GM23248 (cell line): ENCODE data around the gene FAM240A. TPM values are rescaled to one million over a fixed set of nuclear protein-coding genes. Genes with fewer than 3 reads are reported as not detected.

Experiments
- DNase-seq: peaks from one replicate; pipeline ENCODE4 v3.0.0-alpha.2; 2015
- H2AFZ ChIP-seq: fragments of 200-600 bp; sonication (generic); 2 replicates; pipeline ENCODE4 v1.6.1; 2016; ENCODE audit warnings: antibody characterized with exemption
- H3F3A ChIP-seq: fragments of 200-600 bp; sonication (generic); 2 replicates; pipeline ENCODE4 v1.6.1; 2016; ENCODE audit warnings: mild to moderate bottlenecking, antibody characterized with exemption, mixed run types; ENCODE audit not compliant: insufficient read depth
- H3K27ac ChIP-seq: fragments of 200-600 bp; sonication (generic); 2 replicates; pipeline ENCODE4 v1.5.1; 2016; ENCODE audit warnings: mild to moderate bottlenecking
- H3K27me3 ChIP-seq: fragments of 200-600 bp; sonication (generic); replicated peaks from 2 replicates; pipeline ENCODE4 v1.6.1; 2016; ENCODE audit warnings: mild to moderate bottlenecking; ENCODE audit not compliant: insufficient read depth
- H3K36me3 ChIP-seq: fragments of 200-600 bp; sonication (generic); 2 replicates; pipeline ENCODE4 v1.6.1; 2016; ENCODE audit warnings: low read depth, mild to moderate bottlenecking
- H3K4me1 ChIP-seq: fragments of 200-600 bp; sonication (generic); 2 replicates; pipeline ENCODE4 v1.6.1; 2016; ENCODE audit warnings: mild to moderate bottlenecking; ENCODE audit not compliant: insufficient read depth
- H3K4me2 ChIP-seq: fragments of 200-600 bp; sonication (generic); one replicate; pipeline ENCODE4 v1.6.1; 2016; ENCODE audit warnings: mild to moderate bottlenecking; ENCODE audit not compliant: unreplicated experiment
- H3K4me3 ChIP-seq: fragments of 200-600 bp; sonication (generic); 2 replicates; pipeline ENCODE4 v1.5.1; 2016; ENCODE audit warnings: mild to moderate bottlenecking
- H3K79me2 ChIP-seq: fragments of 200-600 bp; sonication (generic); 2 replicates; pipeline ENCODE4 v1.6.1; 2016; ENCODE audit warnings: mild to moderate bottlenecking; ENCODE audit not compliant: insufficient read depth
- H3K9ac ChIP-seq: fragments of 200-600 bp; sonication (generic); 2 replicates; pipeline ENCODE4 v1.6.1; 2016; ENCODE audit warnings: mild to moderate bottlenecking
- H3K9me2 ChIP-seq: fragments of 200-600 bp; sonication (generic); 2 replicates; pipeline ENCODE4 v1.6.1; 2016; ENCODE audit warnings: mixed run types, mild to moderate bottlenecking, moderate library complexity; ENCODE audit not compliant: insufficient read depth
- H3K9me3 ChIP-seq: fragments of 200-600 bp; sonication (generic); one replicate; pipeline ENCODE4 v1.6.1; 2017; ENCODE audit warnings: low read depth
- H4K20me1 ChIP-seq: fragments of 200-600 bp; sonication (generic); 2 replicates; pipeline ENCODE4 v1.6.0; 2016; ENCODE audit not compliant: insufficient read depth
- EZH2 ChIP-seq: fragments of 200-600 bp; sonication (generic); IDR thresholded peaks from 2 replicates; pipeline ENCODE4 v1.6.1; 2018; ENCODE audit warnings: antibody characterized with exemption, mild to moderate bottlenecking; ENCODE audit not compliant: insufficient read depth, poor library complexity, severe bottlenecking
- EZH2phosphoT487 ChIP-seq: fragments of 200-600 bp; sonication (generic); IDR thresholded peaks from 2 replicates; pipeline ENCODE4 v1.6.1; 2018; ENCODE audit warnings: antibody characterized with exemption, moderate library complexity, mild to moderate bottlenecking, low read depth; ENCODE audit not compliant: insufficient read depth
- WGBS, 2 experiments: methylation state at CpG; one replicate each; pipeline ENCODE4 v1.1.6; 2015 to 2017; ENCODE audit warnings: low lambda C conversion rate in 2 of 2, low coverage in 1 of 2; ENCODE audit errors: missing lambda C conversion rate in 2 of 2; 5-methylcytosine and 5-hydroxymethylcytosine counted together
- in situ Hi-C: fragments of 300-500 bp; cut with MboI; formaldehyde crosslinking; loops from 2 replicates; pipeline ENCODE4 v1.15.0; 2020
- polyA plus RNA-seq: library from polyadenylated mRNA; unstranded; fragments of >200 nt; fragmentation: Nextera tagmentation; extraction: Ambion mirVana; gene quantifications from 2 replicates; pipeline ENCODE4 v1.2.1, GENCODE V29; 2016
- total RNA-seq: library from RNA; depleted of rRNA; stranded (reverse); fragments of >200 nt; shearing (Covaris generic); gene quantifications from 2 replicates; pipeline ENCODE4 v1.2.3, GENCODE V29; 2014

FAM240A gene
- total and polyA plus RNA-seq, 2 experiments from 2014 or later = not detected

- Histone ChIP-seq H3K4me1 (no peaks in the 10 kb centered on the region), H3K4me2 (no peak overlapping the region), H3K27ac (no peak overlapping the region), H3K36me3 (no peaks in the 10 kb centered on the region), H3K9me3 (no peaks in the 10 kb centered on the region), H3F3A (no peaks in the 10 kb centered on the region), H3K9me2 (no peaks in the 10 kb centered on the region), H3K27me3 (no peaks in the 10 kb centered on the region; the same call in 1 of the 2 replicates), H3K9ac (no peak overlapping the region), H4K20me1 (no peaks in the 10 kb centered on the region), H3K4me3 (no peak overlapping the region), H2AFZ (no peak overlapping the region), H3K79me2 (no peaks in the 10 kb centered on the region)
- WGBS, 2 experiments = 81 to 82% methylated on average over 10 of the region's 10 CpGs
- DNase-seq = no peak
- TF ChIP-seq EZH2 (no peak), EZH2phosphoT487 (no peak)
- in situ Hi-C loops = no loop called here
Observed at GRCh38 chr3:46578973-46579755, 33.2 kb upstream of the FAM240A start.

- H3K27me3 ChIP-seq = no peaks in the 10 kb centered on the region; the same call in 1 of the 2 replicates
- in situ Hi-C loops = no loop called here
- WGBS, 2 experiments = 82 to 86% methylated on average over 14 of the region's 14 CpGs
Observed at GRCh38 chr3:46579756-46580286, 32.5 kb upstream of the FAM240A start.

GRCh38 chr3:46580675-46581074, 31.6 kb upstream of the FAM240A start:
- in situ Hi-C loops = no loop called here

More at GRCh38 chr3:46579756-46580286, 32.5 kb upstream of the FAM240A start:
- Histone ChIP-seq H3K27ac (no peak overlapping the region), H3K9me2 (no peaks in the 10 kb centered on the region), H3K4me2 (no peak overlapping the region), H3K36me3 (no peaks in the 10 kb centered on the region), H3F3A (no peaks in the 10 kb centered on the region), H3K9ac (no peak overlapping the region), H4K20me1 (no peaks in the 10 kb centered on the region), H2AFZ (no peak overlapping the region), H3K4me3 (no peak overlapping the region), H3K4me1 (no peaks in the 10 kb centered on the region), H3K79me2 (no peaks in the 10 kb centered on the region), H3K9me3 (no peaks in the 10 kb centered on the region)
- TF ChIP-seq EZH2phosphoT487 (no peak), EZH2 (no peak)
- no peak for DNase-seq

GRCh38 chr3:46584598-46585467, 27.5 kb upstream of the FAM240A start:
- in situ Hi-C loops = no loop called here
- H3K9ac ChIP-seq = no peak overlapping the region
- no peaks in the 10 kb centered on the region for H3K36me3 ChIP-seq
- no peak overlapping the region for H2AFZ ChIP-seq
- H3K27ac ChIP-seq = no peak overlapping the region
- H3F3A ChIP-seq = no peaks in the 10 kb centered on the region
- TF ChIP-seq EZH2phosphoT487 = no peak
- no peak for DNase-seq
- no peak overlapping the region for H3K4me3 ChIP-seq
- 85 to 87% methylated on average over 6 to 7 of the region's 7 CpGs for WGBS, 2 experiments
- no peaks in the 10 kb centered on the region for H3K9me3 ChIP-seq
- no peaks in the 10 kb centered on the region for H4K20me1 ChIP-seq
- no peaks in the 10 kb centered on the region for H3K9me2 ChIP-seq
- no peaks in the 10 kb centered on the region for H3K4me1 ChIP-seq
- no peak overlapping the region for H3K4me2 ChIP-seq
- no peaks in the 10 kb centered on the region; the same call in 1 of the 2 replicates for H3K27me3 ChIP-seq
- H3K79me2 ChIP-seq = no peaks in the 10 kb centered on the region

More at GRCh38 chr3:46580675-46581074, 31.6 kb upstream of the FAM240A start:
- Histone ChIP-seq H3K9me2 (no peaks in the 10 kb centered on the region), H2AFZ (no peak overlapping the region), H3K4me3 (no peak overlapping the region), H3K36me3 (no peaks in the 10 kb centered on the region), H3F3A (no peaks in the 10 kb centered on the region), H3K27ac (no peak overlapping the region), H3K9me3 (no peaks in the 10 kb centered on the region), H3K4me2 (no peak overlapping the region), H3K27me3 (no peaks in the 10 kb centered on the region; the same call in 1 of the 2 replicates), H3K4me1 (no peaks in the 10 kb centered on the region), H3K9ac (no peak overlapping the region), H4K20me1 (no peaks in the 10 kb centered on the region), H3K79me2 (no peaks in the 10 kb centered on the region)
- no peak for TF ChIP-seq EZH2phosphoT487
- no peak for TF ChIP-seq EZH2
- WGBS, 2 experiments = 100% methylated on average over 1 of the region's 1 CpG
- DNase-seq = no peak
